Measurements from ENCODE around the gene PAGE2.
"Not testable (repeated sequence)": the region's sequence is repeated elsewhere in the genome, so short reads cannot be mapped to it uniquely, and the experiment has no call there.

Gene PAGE2, protein sequence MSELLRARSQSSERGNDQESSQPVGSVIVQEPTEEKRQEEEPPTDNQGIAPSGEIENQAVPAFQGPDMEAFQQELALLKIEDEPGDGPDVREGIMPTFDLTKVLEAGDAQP

GRCh38 chrX:55088795-55089489 lies at the start of gene PAGE2:
PAGE2 (plus strand) TSS chrX:55089018; CDS start chrX:55090021, 1,003 bp downstream.
- DNase-seq = no peak

DNA sequence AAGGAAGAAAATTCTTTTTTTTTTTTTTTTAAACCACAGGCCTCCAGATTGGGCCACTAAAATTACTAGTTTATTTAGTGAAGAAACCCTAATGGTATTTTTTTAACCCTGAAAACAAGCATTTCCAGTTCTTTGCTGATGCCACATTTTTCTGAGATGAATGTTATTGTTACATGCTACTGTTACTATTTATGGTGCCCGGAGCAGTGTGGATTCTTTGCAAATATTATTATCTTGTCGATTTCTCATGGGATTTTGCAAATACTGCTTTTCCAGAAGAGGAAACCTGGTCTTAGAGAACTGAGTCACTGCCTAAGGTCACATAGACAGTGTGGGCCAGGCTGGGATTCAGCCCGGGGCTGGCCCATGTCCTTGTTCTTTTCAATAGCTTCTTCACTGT lies 49.3 kb upstream of the PAGE2 start:
- no peak for DNase-seq

DNA sequence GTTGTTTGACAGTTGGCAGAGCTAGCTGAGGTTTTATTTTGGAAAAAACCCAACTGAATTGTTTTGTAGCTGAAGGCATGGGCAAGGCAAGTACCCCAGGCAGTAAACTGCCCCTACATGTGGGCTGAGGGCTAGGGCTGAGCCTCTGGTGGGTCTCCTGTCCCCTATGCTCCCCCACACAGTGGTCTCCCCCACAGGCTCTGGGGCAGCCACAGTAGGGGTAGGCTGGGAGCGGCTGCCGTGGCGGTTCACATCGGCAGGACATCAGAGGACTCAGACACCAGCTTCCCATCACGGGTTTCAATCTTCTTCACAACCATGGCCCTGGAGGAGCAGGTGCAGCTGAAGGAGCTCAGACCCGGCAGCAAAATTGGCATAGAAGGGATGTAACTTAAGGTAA lies 47.3 kb upstream of the PAGE2 start:
- DNase-seq = no peak

DNA sequence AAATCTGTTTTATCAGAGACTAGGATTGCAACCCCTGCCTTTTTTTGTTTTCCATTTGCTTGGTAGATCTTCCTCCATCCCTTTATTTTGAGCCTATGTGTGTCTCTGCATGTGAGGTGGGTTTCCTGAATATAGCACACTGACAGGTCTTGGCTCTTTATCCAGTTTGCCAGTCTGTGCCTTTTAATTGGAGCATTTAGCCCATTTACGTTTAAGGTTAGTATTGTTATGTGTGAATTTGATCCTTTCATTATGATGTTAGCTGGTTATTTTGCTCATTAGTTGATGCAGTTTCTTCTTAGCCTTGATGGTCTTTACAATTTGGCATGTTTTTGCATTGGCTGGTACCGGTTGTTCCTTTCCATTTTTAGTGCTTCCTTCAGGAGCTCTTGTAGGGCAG lies 38.2 kb upstream of the PAGE2 start:
- DNase-seq = not testable (repeated sequence)

GRCh38 chrX:55056820-55057674 lies 31.8 kb upstream of the PAGE2 start:
- DNase-seq = peak in 1 of 2 experiments; percentile 3

DNA sequence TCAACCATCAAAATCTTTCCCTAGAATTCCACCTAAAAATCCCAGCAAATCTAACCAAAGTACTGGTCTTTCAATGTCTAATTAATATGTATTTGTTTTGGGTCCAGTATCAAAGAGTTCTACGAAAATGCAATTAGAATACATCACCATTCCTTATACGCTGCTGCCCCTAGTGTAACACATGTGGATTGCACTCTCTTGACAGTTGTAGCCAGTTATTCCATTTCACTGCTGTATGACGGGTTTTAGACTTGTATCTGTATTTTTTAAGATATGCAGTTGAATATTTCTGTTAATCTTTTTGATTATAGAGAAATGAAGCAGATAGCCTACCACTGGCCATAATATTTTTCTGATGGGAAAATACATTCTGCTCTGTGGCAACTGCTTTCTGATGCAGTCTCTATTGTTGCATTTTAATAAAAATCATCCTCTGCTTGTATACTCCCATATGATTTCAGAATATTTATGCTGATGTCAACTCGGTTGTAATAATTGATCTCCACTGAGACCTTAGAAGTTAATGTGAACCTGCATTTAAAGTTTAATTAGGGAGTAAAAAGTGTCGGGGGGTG lies 31.1 kb upstream of the PAGE2 start:
- DNase-seq = peak; percentile 6 to 23

DNA sequence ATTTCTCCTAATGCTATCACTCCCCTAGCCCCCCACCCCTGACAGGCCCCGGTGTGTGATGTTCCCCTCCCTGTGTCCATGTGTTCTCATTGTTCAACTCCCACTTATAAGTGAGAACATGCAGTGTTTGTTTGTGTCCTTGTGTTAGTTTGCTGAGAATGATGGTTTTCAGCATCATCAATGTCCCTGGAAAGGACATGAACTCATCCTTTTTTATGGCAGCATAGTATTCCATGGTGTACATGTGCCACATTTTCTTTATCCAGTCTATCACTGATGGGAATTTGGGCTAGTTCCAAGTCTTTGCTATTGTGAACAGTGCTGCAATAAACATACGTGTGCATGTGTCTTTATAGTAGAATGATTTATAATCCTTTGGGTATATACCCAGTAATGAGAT lies 21.6 kb upstream of the PAGE2 start:
- DNase-seq = not testable (repeated sequence)

DNA sequence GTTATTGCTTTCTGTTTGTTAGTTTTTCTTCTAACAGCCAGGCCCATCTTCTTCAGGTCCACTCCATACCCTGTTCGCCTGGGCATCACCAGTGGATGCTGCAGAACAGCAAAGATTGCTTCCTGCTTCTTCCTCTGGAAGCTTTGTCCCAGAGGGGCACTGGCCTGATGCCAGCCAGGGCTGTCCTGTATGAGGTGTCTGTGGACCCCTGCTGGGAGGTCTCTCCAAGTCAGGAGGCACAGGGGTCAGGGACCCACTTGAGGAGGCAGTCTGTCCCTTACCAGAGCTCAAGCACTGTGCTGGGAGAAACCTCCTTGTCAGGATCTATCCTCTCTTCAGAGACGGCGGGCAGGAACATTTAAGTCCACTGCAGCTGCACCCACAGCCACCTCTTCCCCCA lies 16.5 kb upstream of the PAGE2 start:
- no peak for DNase-seq

- no peak for DNase-seq
These were observed 13.9 kb upstream of the PAGE2 start, which contains the start of gene PAGE2B for GRCh38 chrX:55074851-55075467. PAGE2B (plus strand) TSS chrX:55075030; CDS start chrX:55076042, 1,012 bp downstream.

GRCh38 chrX:55098691-55099090 lies 9.9 kb downstream of the PAGE2 start:
- DNase-seq = no peak

- DNase-seq = no peak
These were observed 10.3 kb downstream of the PAGE2 start for GRCh38 chrX:55099162-55099561.

GRCh38 chrX:55102754-55103153 lies 13.9 kb downstream of the PAGE2 start:
- no peak for DNase-seq

- DNase-seq = no peak
These were observed 18.4 kb downstream of the PAGE2 start for GRCh38 chrX:55107262-55107661.

DNA sequence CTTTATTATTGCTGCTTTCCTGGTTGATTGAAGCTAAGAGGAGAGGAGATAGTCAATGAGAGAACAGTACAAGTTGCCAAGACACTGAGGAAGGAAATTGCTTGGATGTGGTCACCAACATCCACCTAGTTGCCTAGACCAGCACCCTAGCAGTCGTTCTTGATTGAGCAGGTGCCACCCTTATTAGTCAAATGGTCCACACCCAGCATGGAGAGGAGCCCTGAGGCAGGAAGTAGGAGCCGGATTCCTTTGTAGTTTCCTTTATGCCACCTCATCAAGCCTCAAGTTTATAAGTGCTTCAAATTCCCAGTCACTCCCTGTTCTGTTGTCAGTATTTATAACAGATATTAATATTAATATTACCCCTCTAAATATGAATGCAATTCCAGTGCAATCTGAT lies 19.1 kb downstream of the PAGE2 start:
- DNase-seq = no peak

DNA sequence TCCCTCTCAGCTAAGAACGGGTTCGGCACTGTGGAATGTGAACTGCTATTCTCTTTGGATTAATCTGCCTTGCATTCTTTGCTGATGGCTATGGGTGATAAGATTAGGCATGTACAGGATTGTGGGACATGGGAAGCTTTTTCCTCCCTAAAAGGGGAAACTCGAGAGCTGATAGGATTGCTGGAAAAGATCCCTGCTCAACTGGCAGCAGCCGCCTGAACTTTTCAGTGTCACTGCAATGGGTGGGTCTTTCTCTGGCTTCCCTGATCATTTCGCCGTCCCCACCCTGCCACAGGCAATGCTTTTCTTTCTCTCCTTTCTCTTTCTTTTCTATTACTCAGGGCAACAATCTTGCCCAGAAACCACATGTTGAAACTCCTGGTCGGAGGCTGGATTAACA lies 20.5 kb downstream of the PAGE2 start:
- no peak for DNase-seq

DNA sequence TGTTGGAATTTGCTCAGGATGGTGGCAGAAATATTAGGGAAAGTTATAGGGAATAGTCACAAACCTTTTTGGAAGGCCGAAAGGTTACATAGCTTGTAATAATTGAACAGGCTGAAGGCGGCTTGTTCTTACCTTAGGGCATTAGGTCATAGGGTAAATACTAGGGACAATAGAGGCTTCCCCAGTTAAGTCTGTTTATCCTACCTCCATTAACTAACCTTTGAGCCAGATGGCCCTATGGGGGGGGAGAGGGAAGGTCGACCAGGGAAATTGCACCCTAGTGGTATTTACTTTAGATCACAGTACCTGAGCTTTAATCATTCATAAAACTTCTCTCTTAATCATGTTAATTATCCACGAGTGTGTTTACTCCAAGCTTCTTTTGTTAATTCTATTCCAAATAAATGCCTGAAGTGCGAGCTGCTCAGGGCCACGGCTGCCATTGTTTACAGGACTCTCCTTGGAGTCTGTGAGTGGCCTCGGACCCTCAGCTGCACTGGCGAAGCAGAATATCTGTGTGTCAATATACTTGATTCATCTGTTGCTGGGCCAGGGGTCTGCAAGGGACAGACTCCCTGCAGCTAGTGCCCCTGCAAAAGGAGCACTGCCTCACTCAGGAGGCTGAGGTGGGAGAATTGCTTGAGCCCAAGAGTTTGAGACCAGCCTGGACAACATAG lies 22.9 kb downstream of the PAGE2 start:
- no peak for DNase-seq

DNA sequence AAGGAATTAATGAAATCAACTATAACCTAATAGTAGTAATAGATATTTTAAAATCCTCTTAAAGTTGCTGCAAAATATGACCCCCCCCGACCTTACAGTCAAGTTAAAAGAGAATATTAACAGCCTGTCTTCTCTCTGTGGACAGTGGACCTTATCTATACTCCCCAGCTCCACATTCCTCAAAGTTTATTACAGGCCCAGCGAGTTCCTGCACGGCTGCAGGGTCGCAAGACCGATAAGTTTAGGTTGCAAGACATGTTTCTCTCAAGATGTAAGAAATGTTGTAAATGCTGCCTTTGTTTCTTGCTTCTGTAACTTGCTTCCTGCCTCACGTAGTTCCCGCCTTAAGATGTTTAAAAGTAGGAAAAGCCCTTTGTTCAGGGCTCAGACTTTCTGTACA lies 27.8 kb downstream of the PAGE2 start:
- DNase-seq = not testable (repeated sequence)

GRCh38 chrX:55118574-55118973 lies 29.8 kb downstream of the PAGE2 start:
- no peak for DNase-seq

DNA sequence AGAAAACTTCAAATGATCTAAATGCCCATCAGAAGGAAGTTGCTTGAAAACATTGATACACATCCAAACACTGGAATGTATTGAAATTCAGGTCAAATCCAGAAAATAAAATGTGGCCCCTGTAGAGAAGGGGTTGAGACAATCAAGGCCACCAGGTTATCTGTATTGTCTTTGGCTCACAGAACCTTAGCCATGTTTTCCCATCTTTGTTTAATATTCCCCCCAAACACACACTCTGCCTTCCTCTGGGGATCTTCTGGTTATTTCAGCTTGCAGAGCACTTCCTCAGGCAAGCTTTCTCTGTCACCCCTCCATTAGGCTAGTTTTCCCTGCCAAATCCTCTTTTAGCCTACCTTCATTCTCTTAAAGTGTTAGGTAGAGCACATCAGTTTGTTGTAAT lies 30.5 kb downstream of the PAGE2 start:
- no peak for DNase-seq

- DNase-seq = no peak
These were observed 30.9 kb downstream of the PAGE2 start for GRCh38 chrX:55119712-55120111.

GRCh38 chrX:55120761-55121358 lies 32.0 kb downstream of the PAGE2 start:
- DNase-seq = no peak

GRCh38 chrX:55123900-55124299 lies 35.1 kb downstream of the PAGE2 start:
- no peak for DNase-seq

Measured in activated CD4-positive, alpha-beta T cell treated with anti-CD3 and anti-CD28 coated beads, Interleukin-2, amount 50 U/mL, for 48 hours (primary cell).